ENCODE measurements around the gene MEST. TPM values are rescaled to one million over a fixed set of nuclear protein-coding genes. Genes with fewer than 3 reads are reported as not detected.

MEST gene
- total RNA-seq, 1 experiment from 2014 or later, result 112 TPM

DNA sequence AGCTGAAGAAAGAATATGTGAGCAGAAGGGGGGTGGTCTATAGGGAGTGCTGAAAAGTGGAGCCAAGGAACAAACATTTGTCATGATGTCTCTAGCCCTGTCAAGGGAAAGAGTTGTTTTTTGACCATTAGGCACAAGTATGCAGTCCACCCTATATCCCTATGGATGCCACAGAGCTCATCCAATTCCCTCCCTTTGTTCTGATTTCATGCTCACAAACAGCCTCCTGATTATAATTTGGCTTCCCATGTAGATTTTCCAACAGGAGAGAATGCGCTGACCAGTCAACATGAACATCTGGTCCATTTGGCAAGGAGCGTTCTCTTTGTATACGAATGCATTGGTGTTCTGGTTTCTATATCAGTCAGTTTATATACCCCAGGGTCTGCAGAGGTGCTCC, 38.9 kb upstream of the MEST start:
- WGBS (ENCODE audit: extremely low coverage, insufficient read length, low lambda C conversion rate), result no CpG with 5 or more reads among the region's 3 CpGs
- H3K4me3 Mint-ChIP-seq, result no peak overlapping the region
- Histone ChIP-seq H2BK12ac (ENCODE audit: insufficient read length, low read depth, low read length) (no peak overlapping the region), H3K79me2 (ENCODE audit: insufficient read depth, low read length) (no peaks in the 10 kb centered on the region), H3K23me2 (ENCODE audit: insufficient read length, low read depth, low read length, poor library complexity, severe bottlenecking) (no peaks in the 10 kb centered on the region), H4K5ac (ENCODE audit: insufficient read length, low read depth, low read length) (no peak overlapping the region), H3K4ac (ENCODE audit: low read depth, low read length) (no peak overlapping the region), H2BK20ac (ENCODE audit: low read depth, low read length, poor library complexity, severe bottlenecking) (no peak overlapping the region), H3K4me2 (ENCODE audit: insufficient read depth, insufficient read length, low read length) (no peak overlapping the region), H3K56ac (ENCODE audit: insufficient read length, low read depth, low read length) (no peak overlapping the region), H3K79me1 (ENCODE audit: insufficient read depth, low read depth, low read length, poor library complexity, severe bottlenecking) (no peaks in the 10 kb centered on the region), H3K27ac (ENCODE audit: insufficient read length, low read depth, low read length) (no peak overlapping the region), H2BK5ac (ENCODE audit: insufficient read length, low read length) (no peak overlapping the region), H3K14ac (ENCODE audit: insufficient read depth, low read length) (no peak overlapping the region), H2BK120ac (ENCODE audit: low read depth, low read length, poor library complexity, severe bottlenecking) (no peak overlapping the region), H4K8ac (replicated peaks; ENCODE audit: insufficient read length, low read depth, low read length) (no peak overlapping the region), H3K18ac (ENCODE audit: insufficient read length, low read depth, low read length) (no peak overlapping the region), H3K23ac (ENCODE audit: insufficient read length, low read depth, low read length) (no peak overlapping the region), H3K4me1 (ENCODE audit: insufficient read depth, low read length) (no peaks in the 10 kb centered on the region), H4K91ac (ENCODE audit: insufficient read length, low read depth, low read length) (no peak overlapping the region), H3T11ph (ENCODE audit: low read length) (no peak overlapping the region), H2BK15ac (ENCODE audit: low read depth, low read length) (no peak overlapping the region), H2AK5ac (ENCODE audit: insufficient read length, low read length) (no peak overlapping the region), H4K20me1 (ENCODE audit: control insufficient read depth, insufficient read depth, insufficient read length) (no peaks in the 10 kb centered on the region), H2AFZ (ENCODE audit: low read length) (no peak overlapping the region), H3K9ac (ENCODE audit: extremely low read depth, insufficient read length, low read length) (no peak overlapping the region), H3K9me3 (ENCODE audit: control insufficient read depth, low read depth, low read length) (no peaks in the 10 kb centered on the region), H3K27me3 (ENCODE audit: insufficient read depth, low read length) (no peaks in the 10 kb centered on the region)
- DNase-seq, result no peak
- H3K9me3 Mint-ChIP-seq, result peaks cover 7 to 8% of the 10 kb centered on the region in 2 experiments
- H3K36me3 Mint-ChIP-seq (ENCODE audit: insufficient read depth in 1 of 3, low read depth in 3 of 3), result peaks cover 3 to 6% (median 6%) of the 10 kb centered on the region in 3 experiments; a peak in 6 of 7 replicates
- H3K27me3 Mint-ChIP-seq (ENCODE audit: low read depth), result peaks cover 3% of the 10 kb centered on the region
- TF ChIP-seq CTCF (conservative IDR thresholded peaks at IDR 0.05), result no peak
- no peaks in the 10 kb centered on the region; a peak in 1 of 4 replicates for H3K4me1 Mint-ChIP-seq
- no peak overlapping the region for H3K27ac Mint-ChIP-seq
